Measurements from ENCODE around the gene SIAH3.
"Not testable (repeated sequence)": the region's sequence is repeated elsewhere in the genome, so short reads cannot be mapped to it uniquely, and the experiment has no call there.

The SIAH3 gene

GRCh38 chr13:45851171-45851921 is at the start of gene SIAH3:
Gene SIAH3 (minus strand): TSS chr13:45851753. CDS start chr13:45851629, 124 bp downstream.
- DNase-seq (ENCODE audit: low read depth): peak; percentile 19

- DNase-seq (ENCODE audit: low read depth): no peak
These were observed 47.9 kb upstream of the SIAH3 start for GRCh38 chr13:45899406-45899805.

- DNase-seq (ENCODE audit: low read depth): no peak
These were observed 46.0 kb upstream of the SIAH3 start for GRCh38 chr13:45897562-45897961.

GRCh38 chr13:45896285-45896684 is 44.7 kb upstream of the SIAH3 start:
- DNase-seq (ENCODE audit: low read depth): no peak

GRCh38 chr13:45895881-45896280 is 44.3 kb upstream of the SIAH3 start:
- no peak for DNase-seq (ENCODE audit: low read depth)

GRCh38 chr13:45892513-45892912 is 41.0 kb upstream of the SIAH3 start:
- no peak for DNase-seq (ENCODE audit: low read depth)

GRCh38 chr13:45889590-45890243 is 38.2 kb upstream of the SIAH3 start:
- no peak for DNase-seq (ENCODE audit: low read depth)

- no peak for DNase-seq (ENCODE audit: low read depth)
These were observed 34.9 kb upstream of the SIAH3 start for GRCh38 chr13:45886466-45886865.

- no peak for DNase-seq (ENCODE audit: low read depth)
These were observed 33.6 kb upstream of the SIAH3 start for GRCh38 chr13:45885194-45885593.

GRCh38 chr13:45882626-45883025 is 31.1 kb upstream of the SIAH3 start:
- no peak for DNase-seq (ENCODE audit: low read depth)

GRCh38 chr13:45881353-45881752 is 29.8 kb upstream of the SIAH3 start:
- DNase-seq (ENCODE audit: low read depth): no peak

- no peak for DNase-seq (ENCODE audit: low read depth)
These were observed 28.7 kb upstream of the SIAH3 start for GRCh38 chr13:45880242-45880641.

- peak; percentile 17 for DNase-seq (ENCODE audit: low read depth)
These were observed 28.1 kb upstream of the SIAH3 start for GRCh38 chr13:45879666-45880065.

GRCh38 chr13:45878966-45879365 is 27.4 kb upstream of the SIAH3 start:
- no peak for DNase-seq (ENCODE audit: low read depth)

- DNase-seq (ENCODE audit: low read depth): no peak
These were observed 25.2 kb upstream of the SIAH3 start for GRCh38 chr13:45876781-45877180.

- DNase-seq (ENCODE audit: low read depth): no peak
These were observed 24.4 kb upstream of the SIAH3 start for GRCh38 chr13:45875951-45876350.

GRCh38 chr13:45873491-45874325 is 22.2 kb upstream of the SIAH3 start:
- DNase-seq (ENCODE audit: low read depth): peak; percentile 74

GRCh38 chr13:45872566-45872965 is 21.0 kb upstream of the SIAH3 start:
- DNase-seq (ENCODE audit: low read depth): no peak

GRCh38 chr13:45871201-45871600 is 19.6 kb upstream of the SIAH3 start:
- not testable (repeated sequence) for DNase-seq (ENCODE audit: low read depth)

- DNase-seq (ENCODE audit: low read depth): no peak
These were observed 18.7 kb upstream of the SIAH3 start for GRCh38 chr13:45870232-45870631.

- DNase-seq (ENCODE audit: low read depth): no peak
These were observed 13.9 kb upstream of the SIAH3 start for GRCh38 chr13:45865414-45865813.

- DNase-seq (ENCODE audit: low read depth): no peak
These were observed 12.4 kb upstream of the SIAH3 start for GRCh38 chr13:45863709-45864590.

All from ELR (cell line).